GM19099 (cell line): ENCODE results near the gene RXRG.

Source experiments
- POLR2A ChIP-seq: IDR thresholded peaks from 3 replicates; pipeline ENCODE4 v1.6.1; 2011; ENCODE audit warnings: low read depth; ENCODE audit not compliant: insufficient read length; ENCODE audit errors: extremely low read depth

RXRG gene

DNA sequence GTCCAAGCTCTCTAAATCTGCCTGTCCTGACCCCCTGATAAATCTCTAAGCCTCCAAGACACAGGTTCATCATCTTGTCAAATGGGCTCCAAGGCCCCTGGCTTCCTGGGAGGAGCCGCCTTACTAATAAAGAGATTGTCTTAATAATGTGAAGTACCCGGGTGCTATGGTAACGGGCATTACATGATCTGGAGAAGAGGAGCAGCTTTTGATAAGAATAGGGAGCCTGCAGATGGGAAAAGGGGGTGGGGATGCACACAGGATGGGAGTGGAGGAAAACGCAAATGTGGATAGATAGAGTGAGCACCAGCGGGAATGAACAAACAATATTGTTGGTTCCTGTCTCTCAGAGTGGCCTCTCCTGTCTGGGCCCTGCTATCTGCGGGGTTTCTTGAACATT, 11.9 kb upstream of the RXRG start:
- TF ChIP-seq POLR2A = no peak

- no peak for TF ChIP-seq POLR2A
Observed at GRCh38 chr1:165456114-165456513, 11.2 kb upstream of the RXRG start.

- TF ChIP-seq POLR2A = no peak
Observed at GRCh38 chr1:165455111-165455510, 10.2 kb upstream of the RXRG start.

DNA sequence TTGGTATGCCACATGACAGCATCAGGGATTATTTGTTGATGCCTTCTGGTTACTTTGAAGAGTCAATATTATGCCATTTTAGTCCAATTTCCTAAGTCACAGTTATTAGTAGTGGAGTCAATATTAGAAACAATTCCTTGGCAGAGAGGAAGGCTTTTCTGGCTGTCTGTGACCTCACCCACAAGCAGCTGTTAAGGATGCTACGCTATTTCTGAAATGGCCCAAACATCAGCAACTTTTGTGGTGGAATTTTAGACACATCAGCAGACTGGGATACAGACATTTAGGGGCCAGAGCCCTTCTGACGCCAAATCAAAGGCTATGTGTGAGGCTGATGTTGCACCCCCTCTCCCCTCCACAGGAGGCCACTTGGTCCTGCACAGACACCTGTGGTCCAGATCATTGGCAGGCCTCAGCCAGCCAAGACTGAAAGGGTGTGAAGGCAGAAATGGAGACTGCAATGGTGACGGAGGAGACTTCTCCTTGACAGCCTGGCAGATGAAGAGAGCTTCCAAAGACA, 9.2 kb upstream of the RXRG start:
- no peak for TF ChIP-seq POLR2A

DNA sequence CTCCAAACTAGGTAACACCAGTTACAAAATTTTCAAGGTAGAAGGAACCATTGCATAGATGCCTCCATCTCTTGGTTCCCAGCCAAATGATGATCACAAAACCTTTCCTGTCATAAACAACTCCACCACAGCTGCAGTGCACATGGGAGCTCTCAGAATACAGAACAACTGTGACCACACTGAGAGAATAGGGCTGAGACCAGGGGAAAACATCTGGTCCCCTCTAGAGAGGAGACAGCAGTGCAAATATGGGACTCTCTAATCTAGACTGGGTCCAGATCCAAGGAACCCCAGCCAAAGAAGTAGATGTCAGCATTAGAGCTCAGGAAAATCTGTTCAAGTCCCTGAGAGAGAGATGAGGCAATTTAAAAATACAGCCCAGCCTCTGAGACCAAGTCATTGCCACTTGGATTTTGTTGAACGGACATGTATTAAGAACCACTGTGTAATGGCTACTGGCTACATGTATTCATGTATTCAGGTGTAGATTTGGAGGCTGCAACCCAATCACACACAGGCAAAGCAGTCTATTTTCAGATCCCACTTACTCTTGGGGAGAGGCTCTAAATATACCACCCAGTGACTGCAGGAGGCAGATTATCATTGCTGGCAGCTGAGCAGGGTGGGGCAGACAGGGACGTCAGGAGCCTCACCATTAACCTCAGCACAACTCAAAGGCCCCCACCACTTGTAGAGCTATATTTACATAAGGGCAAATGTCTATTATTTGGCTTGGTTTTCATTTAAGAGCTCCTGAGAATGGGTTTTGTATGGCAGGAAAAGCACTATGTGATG, 7.6 kb upstream of the RXRG start:
- TF ChIP-seq POLR2A = no peak

- TF ChIP-seq POLR2A = no peak
Observed at GRCh38 chr1:165451691-165452090, 6.8 kb upstream of the RXRG start.

GRCh38 chr1:165449131-165449530, 4.2 kb upstream of the RXRG start:
- no peak for TF ChIP-seq POLR2A

GRCh38 chr1:165445388-165445787, 462 bp upstream of the RXRG start:
- no peak for TF ChIP-seq POLR2A

- TF ChIP-seq POLR2A = no peak
Observed at GRCh38 chr1:165443539-165444311, 1.2 kb downstream of the RXRG start.

DNA sequence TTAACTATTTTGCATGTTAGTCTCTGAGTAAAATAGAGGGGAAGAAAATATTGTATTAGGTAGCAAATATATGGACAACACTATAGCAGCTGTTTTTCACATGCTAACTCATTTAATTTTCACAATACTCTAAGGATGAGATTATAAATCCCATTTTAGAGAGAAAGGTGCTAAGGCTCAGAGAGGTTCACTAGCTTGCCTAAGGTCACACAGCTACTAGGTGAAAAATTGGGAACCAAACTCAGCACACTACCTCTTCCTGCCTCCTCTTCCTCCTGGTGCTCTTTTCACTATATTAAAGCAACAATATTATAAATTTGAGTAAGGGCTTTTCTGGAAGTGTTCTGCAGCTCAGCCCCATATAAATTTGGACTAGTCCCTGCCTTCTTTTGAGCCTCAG, 2.3 kb downstream of the RXRG start:
- TF ChIP-seq POLR2A = no peak

DNA sequence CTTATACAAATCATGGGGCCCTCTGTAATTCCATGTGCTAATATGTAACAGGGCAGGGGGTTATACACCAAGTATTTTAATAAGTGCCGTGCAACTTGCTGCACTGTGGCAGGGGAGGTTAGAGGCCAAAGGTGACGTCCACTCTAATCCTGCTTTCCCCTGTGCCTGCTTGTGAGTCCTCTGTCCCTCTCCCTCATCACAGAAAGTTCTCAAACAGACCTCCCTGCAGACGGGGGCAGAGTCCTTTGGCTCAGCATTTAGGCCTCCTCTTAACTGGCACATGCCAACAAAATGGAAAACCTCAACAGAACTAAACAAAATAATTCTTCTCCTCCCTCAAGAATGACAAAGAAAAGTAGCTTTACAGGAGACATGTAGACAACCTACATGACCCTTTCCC, 2.9 kb downstream of the RXRG start:
- no peak for TF ChIP-seq POLR2A

DNA sequence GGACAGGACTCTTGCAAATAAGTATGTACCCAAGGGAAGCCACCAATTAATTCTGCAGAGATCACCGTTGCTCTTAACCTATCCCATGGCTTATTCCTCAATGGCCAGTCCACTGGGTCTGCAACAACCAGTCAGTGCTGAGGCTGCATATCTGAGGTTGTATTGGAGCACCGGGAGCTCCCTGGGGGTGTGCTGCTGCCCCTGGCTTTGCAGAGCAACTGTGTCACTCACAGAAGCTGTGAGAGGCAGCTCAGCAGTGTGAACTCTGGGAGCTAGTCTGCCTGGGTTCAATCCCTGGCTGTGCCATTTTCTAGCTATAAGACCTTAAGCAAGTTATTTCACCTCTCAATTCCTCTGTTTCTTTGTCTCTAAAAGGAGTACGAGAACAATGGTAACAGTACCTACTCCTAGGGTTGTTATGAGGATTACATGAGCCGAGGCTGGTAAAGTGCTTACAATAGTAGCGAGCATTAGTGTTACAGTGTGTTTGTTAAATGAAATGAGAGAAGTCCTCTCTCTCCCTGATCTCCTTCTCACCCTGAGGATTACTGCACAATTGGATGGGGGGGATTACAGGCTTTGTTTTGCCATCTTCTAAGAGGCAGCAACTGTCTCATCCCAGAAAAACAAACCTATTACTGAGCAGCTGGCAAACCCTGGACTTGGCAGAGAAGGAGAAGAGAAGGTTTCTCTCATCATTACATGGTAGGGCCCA, 3.6 kb downstream of the RXRG start:
- TF ChIP-seq POLR2A = no peak

DNA sequence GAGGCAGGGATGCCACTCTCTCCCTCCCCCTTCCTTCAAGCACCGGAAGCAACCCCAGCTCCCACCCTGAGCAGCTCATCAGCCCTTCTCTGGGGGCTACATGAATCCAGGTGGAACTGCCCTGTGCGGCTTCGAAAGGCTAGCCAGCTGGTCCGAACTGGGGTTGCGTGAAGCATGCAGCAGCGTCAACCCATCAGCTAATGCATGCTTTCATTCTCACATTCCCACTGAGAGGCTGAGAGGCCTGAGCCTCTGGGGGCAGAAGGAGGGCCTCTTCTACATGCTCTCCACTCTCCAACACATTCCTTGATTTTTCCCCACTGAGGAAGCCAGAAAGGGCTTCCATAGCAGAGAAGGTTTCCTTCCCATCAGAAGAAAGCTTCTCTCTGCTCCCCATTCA, 5.6 kb downstream of the RXRG start:
- no peak for TF ChIP-seq POLR2A

DNA sequence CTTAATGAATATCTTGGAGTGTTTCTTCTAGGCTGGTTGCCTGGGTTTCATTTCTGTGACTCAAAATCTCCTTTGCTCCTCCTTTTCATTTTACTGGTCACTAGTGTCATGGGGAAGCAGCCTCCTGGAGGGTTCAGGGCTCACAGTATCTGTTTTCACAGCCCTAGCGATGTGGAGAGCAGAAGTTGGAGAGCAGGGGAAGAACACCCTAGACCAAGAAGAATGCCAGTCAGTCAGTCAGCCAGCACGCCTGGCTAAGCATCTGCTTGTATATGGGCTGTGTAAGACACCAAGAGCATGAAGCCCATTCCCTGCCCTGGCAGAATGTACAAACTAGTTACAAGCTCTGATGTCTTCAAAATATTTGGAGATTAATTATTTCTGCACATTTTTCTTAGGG, 7.9 kb downstream of the RXRG start:
- no peak for TF ChIP-seq POLR2A

- no peak for TF ChIP-seq POLR2A
Observed at GRCh38 chr1:165435801-165436200, 9.1 kb downstream of the RXRG start.
